Ishikawa (cell line): ENCODE measurements around the gene EGFR.
A peak's percentile ranks its signal among the peaks of the same experiment; 100 is the strongest.

Experiments
- CEBPB ChIP-seq: IDR thresholded peaks from 2 replicates; pipeline ENCODE4 v1.6.1; 2012
- CREB1 ChIP-seq: IDR thresholded peaks from 2 replicates; pipeline ENCODE4 v1.6.1; 2012; ENCODE audit warnings: low read depth
- EGR1 ChIP-seq: IDR thresholded peaks from 2 replicates; pipeline ENCODE4 v1.6.1; 2012
- EP300 ChIP-seq: IDR thresholded peaks from 2 replicates; pipeline ENCODE4 v1.6.1; 2012; ENCODE audit warnings: borderline replicate concordance
- FOXM1 ChIP-seq: IDR thresholded peaks from 2 replicates; pipeline ENCODE4 v1.6.1; 2012; ENCODE audit warnings: low read depth, borderline replicate concordance
- MAX ChIP-seq: IDR thresholded peaks from 2 replicates; pipeline ENCODE4 v1.6.1; 2012
- RAD21 ChIP-seq: IDR thresholded peaks from 2 replicates; pipeline ENCODE4 v1.6.1; 2012; ENCODE audit warnings: low read depth
- REST ChIP-seq: IDR thresholded peaks from 2 replicates; pipeline ENCODE4 v1.6.1; 2012; ENCODE audit warnings: low read depth, mild to moderate bottlenecking
- TAF1 ChIP-seq: IDR thresholded peaks from 2 replicates; pipeline ENCODE4 v1.6.1; 2012; ENCODE audit warnings: low read depth, mild to moderate bottlenecking
- TCF12 ChIP-seq: IDR thresholded peaks from 2 replicates; pipeline ENCODE4 v1.6.1; 2012; ENCODE audit warnings: low read depth
- TEAD4 ChIP-seq: IDR thresholded peaks from 2 replicates; pipeline ENCODE4 v1.6.1; 2012
- USF1 ChIP-seq: IDR thresholded peaks from 2 replicates; pipeline ENCODE4 v1.6.1; 2012
- YY1 ChIP-seq: IDR thresholded peaks from 2 replicates; pipeline ENCODE4 v1.6.1; 2012; ENCODE audit warnings: low read depth
- ZBTB7A ChIP-seq: IDR thresholded peaks from 2 replicates; pipeline ENCODE4 v1.6.1; 2012; ENCODE audit warnings: low read depth

- TF ChIP-seq MAX (no peak), YY1 (no peak), REST (no peak), EGR1 (no peak), RAD21 (no peak), TAF1 (no peak), TEAD4 (peak; percentile 92), CEBPB (no peak), EP300 (peak; percentile 57; the same call in 1 of the 2 replicates), TCF12 (peak; percentile 60; the same call in 1 of the 2 replicates), ZBTB7A (no peak), USF1 (peak; percentile 70), FOXM1 (no peak), CREB1 (no peak)
These were observed 226.5 kb downstream of the EGFR start for GRCh38 chr7:55245271-55245723.
